ENCODE results near the gene CNTLN. TPM values are rescaled to one million over a fixed set of nuclear protein-coding genes. Genes with fewer than 3 reads are reported as not detected.

The CNTLN gene
- total and polyA plus RNA-seq, 9 donors, result 8.4 to 24.8 (median 16.2) TPM

DNA sequence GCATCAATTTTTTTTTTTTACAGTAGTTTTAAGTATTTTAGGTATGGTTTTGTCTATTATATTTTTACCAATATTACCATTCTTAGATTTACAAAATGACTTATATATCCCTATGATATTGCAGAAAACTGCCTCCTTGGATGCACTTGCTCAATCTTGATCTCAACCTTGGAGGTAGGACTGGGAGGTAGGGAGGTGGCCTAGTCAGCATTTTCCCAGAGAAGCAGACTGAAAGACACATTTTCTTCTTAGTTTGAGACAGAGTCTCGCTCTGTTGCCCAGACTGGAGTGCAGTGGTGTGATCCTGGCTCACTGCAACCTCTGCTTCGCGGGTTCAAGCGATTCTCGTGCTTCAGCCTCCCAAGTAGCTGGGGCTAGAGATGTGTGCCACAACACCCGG, 268.7 kb downstream of the CNTLN start:
- TF ChIP-seq POLR2A (IDR thresholded peaks at IDR 0.05) (no peak), EP300 (IDR thresholded peaks at IDR 0.05) (no peak)
- TF ChIP-seq, protein P1, sequence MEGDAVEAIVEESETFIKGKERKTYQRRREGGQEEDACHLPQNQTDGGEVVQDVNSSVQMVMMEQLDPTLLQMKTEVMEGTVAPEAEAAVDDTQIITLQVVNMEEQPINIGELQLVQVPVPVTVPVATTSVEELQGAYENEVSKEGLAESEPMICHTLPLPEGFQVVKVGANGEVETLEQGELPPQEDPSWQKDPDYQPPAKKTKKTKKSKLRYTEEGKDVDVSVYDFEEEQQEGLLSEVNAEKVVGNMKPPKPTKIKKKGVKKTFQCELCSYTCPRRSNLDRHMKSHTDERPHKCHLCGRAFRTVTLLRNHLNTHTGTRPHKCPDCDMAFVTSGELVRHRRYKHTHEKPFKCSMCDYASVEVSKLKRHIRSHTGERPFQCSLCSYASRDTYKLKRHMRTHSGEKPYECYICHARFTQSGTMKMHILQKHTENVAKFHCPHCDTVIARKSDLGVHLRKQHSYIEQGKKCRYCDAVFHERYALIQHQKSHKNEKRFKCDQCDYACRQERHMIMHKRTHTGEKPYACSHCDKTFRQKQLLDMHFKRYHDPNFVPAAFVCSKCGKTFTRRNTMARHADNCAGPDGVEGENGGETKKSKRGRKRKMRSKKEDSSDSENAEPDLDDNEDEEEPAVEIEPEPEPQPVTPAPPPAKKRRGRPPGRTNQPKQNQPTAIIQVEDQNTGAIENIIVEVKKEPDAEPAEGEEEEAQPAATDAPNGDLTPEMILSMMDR (IDR thresholded peaks at IDR 0.05), result no peak
- DNase-seq, result no peak
- no peaks in the 10 kb centered on the region for H3K27me3 ChIP-seq
- H3K36me3 ChIP-seq, result no peaks in the 10 kb centered on the region
- intact Hi-C loops (cut with DNase I), result no loop called here
- no peaks in the 10 kb centered on the region for H3K9me3 ChIP-seq
- H3K4me3 ChIP-seq, result no peak overlapping the region
- H3K4me1 ChIP-seq (ENCODE audit: insufficient read depth), result peaks cover 1% of the 10 kb centered on the region
- H3K27ac ChIP-seq, result no peak overlapping the region
- 97 to 98% (median 97%) methylated on average over 6 of the region's 6 CpGs for WGBS, 3 donors

DNA sequence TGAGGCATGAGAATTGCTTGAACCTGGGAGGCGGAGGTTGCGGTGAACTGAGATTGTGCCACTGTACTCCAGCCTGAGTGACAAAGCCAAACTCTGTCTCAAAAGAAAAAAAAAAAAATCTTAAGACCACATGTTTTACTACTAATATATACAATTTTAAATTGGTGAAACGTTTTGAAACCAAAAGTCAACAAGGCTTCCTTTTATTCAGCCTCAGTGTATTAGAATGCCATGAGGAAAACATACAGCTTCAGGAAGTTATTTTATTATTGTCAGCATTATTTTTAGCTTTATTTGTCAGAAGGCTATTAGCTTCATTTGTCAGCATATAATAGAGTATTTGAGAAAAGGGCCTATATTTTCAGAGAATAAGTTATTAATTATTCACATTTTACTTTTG, 280.1 kb downstream of the CNTLN start:
- WGBS, 3 donors, result 82 to 87% (median 86%) methylated on average over 3 of the region's 3 CpGs
- Histone ChIP-seq H3K27ac (no peak overlapping the region), H3K4me1 (ENCODE audit: insufficient read depth) (no peaks in the 10 kb centered on the region), H3K4me3 (no peak overlapping the region), H3K9me3 (no peaks in the 10 kb centered on the region), H3K27me3 (no peaks in the 10 kb centered on the region), H3K36me3 (no peaks in the 10 kb centered on the region)
- TF ChIP-seq EP300 (IDR thresholded peaks at IDR 0.05) (no peak), POLR2A (IDR thresholded peaks at IDR 0.05) (no peak)
- TF ChIP-seq, protein P1 (IDR thresholded peaks at IDR 0.05), result no peak
- no peak for DNase-seq
- intact Hi-C loops (cut with DNase I), result no loop called here

DNA sequence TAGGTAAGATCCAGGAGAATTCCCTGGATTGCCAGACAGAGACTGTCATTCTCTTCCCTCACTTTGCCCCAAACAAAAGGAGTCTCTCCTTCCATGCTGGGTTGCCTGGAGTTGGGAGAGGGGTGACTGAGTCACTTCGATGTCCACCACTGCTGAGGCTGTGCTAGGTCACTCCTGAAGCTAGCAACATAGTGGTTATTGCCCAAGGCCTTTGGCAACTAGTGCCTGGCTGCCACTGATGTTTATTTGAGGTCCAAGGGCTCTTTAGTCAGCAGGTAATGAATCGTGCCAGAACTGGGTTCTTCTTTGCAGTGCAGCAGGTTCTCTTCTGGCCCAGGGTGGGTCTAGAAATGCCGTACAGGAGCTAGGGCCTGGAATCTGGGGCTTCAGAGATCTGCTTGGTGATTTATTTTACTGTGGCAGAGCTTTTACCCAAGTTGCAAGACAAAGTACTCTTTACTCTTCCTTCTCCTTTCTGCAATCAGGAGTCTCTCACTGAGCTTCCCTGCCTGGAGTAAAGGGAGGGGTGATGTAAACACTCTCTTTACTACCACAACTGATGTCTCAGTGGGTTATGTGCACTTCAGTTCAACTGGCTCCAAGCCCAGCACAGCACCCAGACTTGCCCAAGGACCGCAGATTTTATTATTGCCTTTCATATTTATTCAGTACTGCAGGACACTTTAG, 288.3 kb downstream of the CNTLN start:
- H3K4me1 ChIP-seq (ENCODE audit: insufficient read depth), result no peaks in the 10 kb centered on the region
- no peak for DNase-seq
- TF ChIP-seq, protein P1 (IDR thresholded peaks at IDR 0.05), result no peak
- TF ChIP-seq EP300 (IDR thresholded peaks at IDR 0.05) (no peak), POLR2A (IDR thresholded peaks at IDR 0.05) (no peak)
- intact Hi-C loops (cut with DNase I), result no loop called here
- H3K9me3 ChIP-seq, result no peaks in the 10 kb centered on the region
- H3K36me3 ChIP-seq, result no peaks in the 10 kb centered on the region
- 91 to 98% (median 95%) methylated on average over 4 of the region's 4 CpGs for WGBS, 3 donors
- no peak overlapping the region for H3K4me3 ChIP-seq
- no peaks in the 10 kb centered on the region for H3K27me3 ChIP-seq
- no peak overlapping the region for H3K27ac ChIP-seq

DNA sequence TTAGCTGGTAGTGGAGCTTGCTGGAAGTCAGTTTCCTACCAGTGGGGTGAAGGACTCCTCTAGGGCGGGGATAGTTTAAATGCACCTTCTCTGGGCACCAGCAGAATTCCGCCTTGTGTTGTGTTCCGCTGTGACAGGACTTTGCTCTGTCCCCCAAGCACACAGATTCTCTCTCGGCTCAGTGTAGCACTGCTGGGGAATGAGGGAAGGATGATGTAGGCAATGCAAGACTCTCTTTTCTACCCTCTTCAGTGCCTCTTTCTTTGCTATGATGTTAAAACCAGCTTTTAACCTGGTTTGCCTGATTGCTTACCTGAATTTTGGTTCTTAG, 288.8 kb downstream of the CNTLN start:
- no peak overlapping the region for H3K27ac ChIP-seq
- WGBS, 3 donors, result 96 to 98% (median 97%) methylated on average over 4 of the region's 4 CpGs
- intact Hi-C loops (cut with DNase I), result no loop called here

More for the DNA sequence above, 288.8 kb downstream of the CNTLN start:
- no peaks in the 10 kb centered on the region for H3K27me3 ChIP-seq
- TF ChIP-seq EP300 (IDR thresholded peaks at IDR 0.05) (no peak), POLR2A (IDR thresholded peaks at IDR 0.05) (no peak)
- TF ChIP-seq, protein P1 (IDR thresholded peaks at IDR 0.05), result no peak
- DNase-seq, result no peak
- H3K4me1 ChIP-seq (ENCODE audit: insufficient read depth), result no peaks in the 10 kb centered on the region
- H3K36me3 ChIP-seq, result no peaks in the 10 kb centered on the region
- H3K9me3 ChIP-seq, result no peaks in the 10 kb centered on the region
- no peak overlapping the region for H3K4me3 ChIP-seq
